ENCODE measurements around the gene WWOX.

Gene WWOX

GRCh38 chr16:78493573-78493972 is 394.1 kb downstream of the WWOX start:
- no peak overlapping the region for H3K27ac ChIP-seq
- H3K27me3 ChIP-seq, result no peaks in the 10 kb centered on the region
- H3K36me3 ChIP-seq, result no peaks in the 10 kb centered on the region
- no peaks in the 10 kb centered on the region for H3K9me3 ChIP-seq
- no peak for TF ChIP-seq CTCF (IDR thresholded peaks at IDR 0.05)
- peaks cover 6 to 8% of the 10 kb centered on the region in 2 experiments for H3K4me1 ChIP-seq (ENCODE audit: control insufficient read depth in 1 of 2, insufficient read depth in 1 of 2, low read depth in 1 of 2, low read length in 1 of 2)
- H3K4me3 ChIP-seq (ENCODE audit: low read depth in 1 of 2, low read length in 1 of 2), result no peak overlapping the region

GRCh38 chr16:78494105-78494504 is 394.7 kb downstream of the WWOX start:
- Histone ChIP-seq H3K27ac (no peak overlapping the region), H3K36me3 (no peaks in the 10 kb centered on the region), H3K27me3 (no peaks in the 10 kb centered on the region), H3K9me3 (no peaks in the 10 kb centered on the region), H3K4me1 (ENCODE audit: control insufficient read depth in 1 of 2, insufficient read depth in 1 of 2, low read depth in 1 of 2, low read length in 1 of 2) (peaks cover 6 to 8% of the 10 kb centered on the region in 2 experiments), H3K4me3 (ENCODE audit: low read depth in 1 of 2, low read length in 1 of 2) (no peak overlapping the region)
- TF ChIP-seq CTCF (IDR thresholded peaks at IDR 0.05), result no peak

GRCh38 chr16:78494674-78495073 is 395.2 kb downstream of the WWOX start:
- no peak overlapping the region for H3K27ac ChIP-seq
- no peaks in the 10 kb centered on the region for H3K36me3 ChIP-seq
- H3K9me3 ChIP-seq, result no peaks in the 10 kb centered on the region
- TF ChIP-seq CTCF (IDR thresholded peaks at IDR 0.05), result no peak
- peaks cover 6 to 8% of the 10 kb centered on the region in 2 experiments for H3K4me1 ChIP-seq (ENCODE audit: control insufficient read depth in 1 of 2, insufficient read depth in 1 of 2, low read depth in 1 of 2, low read length in 1 of 2)
- H3K27me3 ChIP-seq, result no peaks in the 10 kb centered on the region
- no peak overlapping the region for H3K4me3 ChIP-seq (ENCODE audit: low read depth in 1 of 2, low read length in 1 of 2)

GRCh38 chr16:78496189-78496588 is 396.7 kb downstream of the WWOX start:
- Histone ChIP-seq H3K4me3 (ENCODE audit: low read depth in 1 of 2, low read length in 1 of 2) (no peak overlapping the region), H3K9me3 (no peaks in the 10 kb centered on the region), H3K27ac (no peak overlapping the region)

GRCh38 chr16:78499399-78499798 is 399.9 kb downstream of the WWOX start:
- no peak for TF ChIP-seq CTCF (IDR thresholded peaks at IDR 0.05)
- H3K27ac ChIP-seq, result no peak overlapping the region
- no peaks in the 10 kb centered on the region for H3K27me3 ChIP-seq
- no peaks in the 10 kb centered on the region for H3K36me3 ChIP-seq
- H3K9me3 ChIP-seq, result no peaks in the 10 kb centered on the region
- no peak overlapping the region for H3K4me3 ChIP-seq (ENCODE audit: low read depth in 1 of 2, low read length in 1 of 2)
- H3K4me1 ChIP-seq (ENCODE audit: control insufficient read depth in 1 of 2, insufficient read depth in 1 of 2, low read depth in 1 of 2, low read length in 1 of 2), result peaks cover under 1 to 3% of the 10 kb centered on the region in 2 experiments

More at GRCh38 chr16:78496189-78496588, 396.7 kb downstream of the WWOX start:
- no peaks in the 10 kb centered on the region for H3K27me3 ChIP-seq
- peaks cover 6 to 8% of the 10 kb centered on the region in 2 experiments for H3K4me1 ChIP-seq (ENCODE audit: control insufficient read depth in 1 of 2, insufficient read depth in 1 of 2, low read depth in 1 of 2, low read length in 1 of 2)
- no peaks in the 10 kb centered on the region for H3K36me3 ChIP-seq
- TF ChIP-seq CTCF (IDR thresholded peaks at IDR 0.05), result no peak
